ENCODE measurements around the gene COPG2. TPM values are rescaled to one million over a fixed set of nuclear protein-coding genes. Genes with fewer than 3 reads are reported as not detected.

The COPG2 gene
- total RNA-seq, 4 donors from 2014 or later = 12.5 to 15.0 (median 14.0) TPM

- no peak overlapping the region for H3K27ac ChIP-seq
- ATAC-seq = no peak
These were observed 195.3 kb downstream of the COPG2 start for GRCh38 chr7:130473289-130473688.

DNA sequence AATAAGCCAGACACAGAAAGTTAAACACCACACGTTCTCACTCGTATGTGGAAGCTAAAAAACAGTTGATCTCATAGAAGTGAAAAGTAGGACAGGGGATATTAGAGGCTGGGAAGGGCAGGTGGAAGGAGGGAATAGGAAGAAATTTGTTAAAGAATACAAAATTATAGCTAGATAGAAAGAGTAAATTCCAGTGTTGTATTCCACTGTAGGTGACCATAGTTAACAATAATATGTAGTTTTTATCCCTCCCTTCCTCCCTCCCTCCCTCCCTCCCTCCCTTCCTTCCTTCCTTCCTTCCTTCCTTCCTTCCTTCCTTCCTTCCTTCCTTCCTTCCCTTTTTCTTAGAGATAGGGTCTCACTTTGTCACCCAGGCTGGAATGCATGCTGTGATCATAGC is 196.6 kb downstream of the COPG2 start:
- Histone ChIP-seq H3K9me3 (no peaks in the 10 kb centered on the region), H3K4me1 (no peaks in the 10 kb centered on the region), H3K36me3 (no peaks in the 10 kb centered on the region), H3K27me3 (no peaks in the 10 kb centered on the region), H3K27ac (no peak overlapping the region), H3K4me3 (no peak overlapping the region)
- ATAC-seq (no peak), DNase-seq (no peak)
- TF ChIP-seq CTCF (IDR thresholded peaks at IDR 0.05 in 4 of 5, conservative IDR thresholded peaks at IDR 0.05 in 1 of 5) (no peak), POLR2A (IDR thresholded peaks at IDR 0.05) (no peak)
- intact Hi-C loops (cut with DNase I; ENCODE audit: low total_unique reads) (no loop called here), in situ Hi-C loops (cut with MboI; ENCODE audit: low sequenced_read_pairs in 4 of 4) (no loop called here)

More at GRCh38 chr7:130473289-130473688, 195.3 kb downstream of the COPG2 start:
- Histone ChIP-seq H3K9me3 (peaks cover 0 to 9% (median 0%) of the 10 kb centered on the region in 3 donors), H3K4me1 (no peaks in the 10 kb centered on the region), H3K27me3 (no peaks in the 10 kb centered on the region), H3K4me3 (no peak overlapping the region), H3K36me3 (no peaks in the 10 kb centered on the region)
- no peak for DNase-seq
- intact Hi-C loops (cut with DNase I; ENCODE audit: low total_unique reads) (no loop called here), in situ Hi-C loops (cut with MboI; ENCODE audit: low sequenced_read_pairs in 4 of 4) (no loop called here)
- no peak for TF ChIP-seq CTCF (IDR thresholded peaks at IDR 0.05 in 4 of 5, conservative IDR thresholded peaks at IDR 0.05 in 1 of 5)
- TF ChIP-seq POLR2A (IDR thresholded peaks at IDR 0.05) = no peak

- DNase-seq (no peak), ATAC-seq (no peak)
- Histone ChIP-seq H3K9me3 (no peaks in the 10 kb centered on the region), H3K4me3 (no peak overlapping the region), H3K27me3 (no peaks in the 10 kb centered on the region), H3K36me3 (no peaks in the 10 kb centered on the region), H3K27ac (no peak overlapping the region), H3K4me1 (no peaks in the 10 kb centered on the region)
- TF ChIP-seq POLR2A (IDR thresholded peaks at IDR 0.05) (no peak), CTCF (IDR thresholded peaks at IDR 0.05 in 4 of 5, conservative IDR thresholded peaks at IDR 0.05 in 1 of 5) (no peak)
- intact Hi-C loops (cut with DNase I; ENCODE audit: low total_unique reads) (no loop called here), in situ Hi-C loops (cut with MboI; ENCODE audit: low sequenced_read_pairs in 4 of 4) (no loop called here)
These were observed 199.9 kb downstream of the COPG2 start for GRCh38 chr7:130468612-130469011.

DNA sequence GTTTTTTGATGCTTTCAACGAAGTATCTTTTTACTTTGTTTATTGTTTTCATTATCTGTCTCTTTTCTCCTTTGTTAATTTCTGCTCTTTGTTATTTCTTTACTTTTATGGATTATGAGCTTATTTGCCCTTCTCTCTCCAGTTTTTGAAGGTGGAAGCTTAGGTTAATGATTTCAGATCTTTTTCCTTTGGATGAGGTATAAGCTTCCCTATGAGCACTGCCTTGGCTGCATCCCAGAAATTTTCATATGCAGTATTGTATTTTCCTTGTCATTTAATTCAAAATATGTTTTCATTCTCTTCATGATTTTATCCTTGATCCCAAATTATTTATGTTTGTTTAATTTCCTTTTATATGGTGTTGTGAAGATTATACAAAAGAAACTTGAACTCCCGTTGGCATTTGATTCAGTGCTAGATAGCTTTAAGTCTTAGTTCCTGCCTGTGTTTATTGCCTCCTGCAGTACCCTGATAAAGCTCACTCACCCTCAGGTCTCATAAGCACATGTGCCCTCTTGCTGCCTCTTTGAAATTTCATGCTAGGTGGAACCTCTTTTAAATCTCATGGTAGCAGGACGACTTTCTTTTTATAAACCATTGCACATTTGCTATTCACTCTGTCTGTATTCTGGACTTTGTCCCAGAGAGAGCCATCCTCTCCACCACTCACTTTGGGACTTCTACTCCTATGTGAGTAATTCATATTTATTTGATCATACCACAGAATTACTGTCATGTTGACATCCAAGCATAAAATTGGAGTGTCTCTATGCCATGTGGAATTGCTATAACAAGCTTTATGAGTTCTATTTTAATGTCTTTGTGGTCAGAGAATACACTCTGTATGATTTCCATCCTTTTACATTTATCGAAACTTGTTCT is 204.8 kb downstream of the COPG2 start:
- no peaks in the 10 kb centered on the region for H3K4me1 ChIP-seq
- in situ Hi-C loops (cut with MboI; ENCODE audit: low sequenced_read_pairs in 4 of 4) = no loop called here
- TF ChIP-seq CTCF (IDR thresholded peaks at IDR 0.05 in 4 of 5, conservative IDR thresholded peaks at IDR 0.05 in 1 of 5) (no peak), POLR2A (IDR thresholded peaks at IDR 0.05) (no peak)

More for the DNA sequence above, 204.8 kb downstream of the COPG2 start:
- Histone ChIP-seq H3K9me3 (no peaks in the 10 kb centered on the region), H3K4me3 (no peak overlapping the region), H3K27me3 (no peaks in the 10 kb centered on the region), H3K36me3 (no peaks in the 10 kb centered on the region), H3K27ac (no peak overlapping the region)
- DNase-seq (no peak), ATAC-seq (no peak)
- intact Hi-C loops (cut with DNase I; ENCODE audit: low total_unique reads) = no loop called here
